Stimulated activated naive CD4-positive, alpha-beta T cell treated with Interleukin-2 at 50 U/mL for 16 hours (primary cell): ENCODE results near the gene TNFSF10.

Source experiments
- DNase-seq: peaks from one replicate; lab custom pipeline; 2025; lab: John Stamatoyannopoulos, UW

TNFSF10 gene

DNA sequence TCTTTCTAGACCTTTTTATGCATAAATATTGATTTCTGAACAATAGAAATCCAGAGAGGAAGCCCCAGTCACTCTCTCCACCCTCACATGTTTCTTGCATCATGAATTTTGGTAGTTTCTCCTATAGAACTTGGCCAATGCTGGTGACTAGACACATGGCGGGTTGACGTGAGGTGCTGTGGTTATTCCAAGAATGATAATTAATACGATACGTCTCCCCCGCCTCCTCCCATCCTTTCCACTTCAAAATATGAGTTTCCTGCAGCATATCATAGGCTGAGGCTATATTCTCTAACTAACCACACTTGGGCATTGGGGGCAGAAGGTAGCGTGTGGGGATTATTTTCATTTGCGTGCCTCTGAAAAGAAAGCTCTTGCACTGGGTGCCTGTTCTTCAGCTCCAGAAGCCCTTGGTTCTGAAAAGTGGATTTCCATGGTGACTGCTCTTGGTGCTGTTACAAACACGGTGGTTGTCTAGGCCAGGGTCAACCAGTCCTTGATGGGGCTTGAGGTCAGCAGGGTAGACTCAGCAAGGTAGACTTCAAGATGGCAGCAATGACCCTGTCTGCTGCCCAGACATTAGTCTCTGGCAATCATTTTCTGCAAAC lies 5.3 kb downstream of the TNFSF10 start:
- DNase-seq, result peak; percentile 74

DNA sequence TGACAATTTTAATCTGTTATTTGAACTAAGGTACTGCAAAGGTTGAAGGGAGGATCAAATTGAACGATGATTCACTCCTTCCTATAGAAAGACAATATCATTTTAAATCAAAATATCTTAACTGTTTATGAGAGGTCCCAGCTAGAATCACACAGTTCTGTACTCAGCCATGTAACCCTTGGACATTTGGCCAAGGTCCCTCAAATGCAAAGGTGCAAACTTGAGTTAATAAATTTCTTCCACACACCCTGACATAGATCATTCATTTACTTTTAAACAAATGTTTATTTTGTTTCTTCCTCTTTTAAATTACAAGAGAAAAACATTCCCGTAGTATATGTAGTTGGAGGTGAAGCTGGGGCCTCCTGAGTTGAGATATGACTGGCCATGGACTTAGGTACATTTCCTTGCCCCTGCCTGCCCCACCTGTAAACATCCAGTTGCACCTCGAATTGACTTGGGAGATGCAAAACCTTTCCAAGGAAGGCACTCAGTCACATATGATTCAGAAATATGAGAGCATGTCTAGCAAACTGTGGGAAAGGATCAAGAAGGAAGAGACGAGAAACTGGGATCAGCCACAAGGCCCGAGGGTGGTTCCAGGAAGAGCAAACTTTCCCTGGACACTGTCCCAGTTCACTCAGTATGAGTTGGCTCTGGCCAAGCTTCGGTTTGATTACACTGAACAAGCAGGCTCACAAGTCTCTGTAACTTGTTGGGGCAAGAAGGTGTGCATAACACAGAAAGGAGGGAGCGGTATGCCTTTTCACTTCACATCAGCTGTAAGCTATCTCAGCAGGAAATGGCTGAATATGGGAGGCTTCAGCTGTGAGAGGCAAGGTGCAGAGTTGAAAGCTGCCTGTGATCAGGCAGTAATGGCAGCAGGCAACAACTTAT lies 6.7 kb downstream of the TNFSF10 start:
- DNase-seq, result no peak

DNA sequence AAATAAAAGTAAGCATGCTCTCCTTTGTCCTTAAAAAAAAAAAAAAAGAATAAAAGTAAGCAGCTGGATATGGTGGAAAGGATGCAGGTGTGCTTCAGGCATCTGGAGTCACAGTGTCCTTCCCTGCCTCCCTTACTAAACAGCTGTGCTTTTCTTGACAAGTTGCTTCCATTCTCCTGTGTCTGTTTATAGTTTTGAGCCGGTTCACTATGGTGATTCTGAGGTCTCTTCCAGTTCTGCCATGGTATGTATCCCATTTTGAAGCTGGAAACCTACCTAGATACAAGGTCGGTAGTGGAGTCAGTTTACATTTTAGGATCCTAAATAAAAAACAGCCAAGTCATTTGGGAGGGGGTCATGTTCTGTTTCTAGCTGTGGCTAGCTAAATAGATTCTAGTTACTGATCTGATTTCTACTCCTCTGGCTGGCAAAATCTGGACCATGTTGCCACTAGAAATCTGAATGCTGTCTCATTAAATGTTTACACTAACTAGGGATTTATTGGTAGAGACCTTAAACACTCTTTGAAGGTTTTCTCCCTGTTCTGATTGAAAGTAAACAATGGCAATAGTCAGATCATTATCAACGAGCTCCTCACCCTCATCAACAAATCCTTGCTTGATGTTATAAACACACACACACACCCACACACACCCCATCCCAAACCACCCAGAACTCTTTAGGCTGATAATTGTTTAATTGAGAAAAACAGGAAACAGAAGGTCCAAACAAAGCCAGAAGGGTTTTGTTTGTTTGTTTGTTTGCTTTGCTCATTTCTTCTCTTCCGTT lies 7.9 kb downstream of the TNFSF10 start:
- DNase-seq, result no peak

DNA sequence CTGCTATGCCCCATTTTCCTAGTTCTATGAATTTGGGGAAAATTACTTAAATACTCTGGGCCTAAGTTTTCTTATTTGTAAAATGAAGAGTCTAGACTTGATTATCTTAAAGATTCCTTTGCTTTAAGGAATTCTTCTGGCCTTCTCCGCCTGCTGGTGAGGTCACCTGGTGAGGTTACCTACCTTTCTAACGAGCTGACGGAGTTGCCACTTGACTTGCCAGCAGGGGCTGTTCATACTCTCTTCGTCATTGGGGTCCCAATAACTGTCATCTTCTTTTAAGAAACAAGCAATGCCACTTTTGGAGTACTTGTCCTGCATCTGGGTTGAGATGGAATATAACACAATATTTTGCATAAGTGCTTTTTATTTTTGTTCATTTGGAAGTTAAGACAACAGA lies 8.6 kb downstream of the TNFSF10 start:
- no peak for DNase-seq

DNA sequence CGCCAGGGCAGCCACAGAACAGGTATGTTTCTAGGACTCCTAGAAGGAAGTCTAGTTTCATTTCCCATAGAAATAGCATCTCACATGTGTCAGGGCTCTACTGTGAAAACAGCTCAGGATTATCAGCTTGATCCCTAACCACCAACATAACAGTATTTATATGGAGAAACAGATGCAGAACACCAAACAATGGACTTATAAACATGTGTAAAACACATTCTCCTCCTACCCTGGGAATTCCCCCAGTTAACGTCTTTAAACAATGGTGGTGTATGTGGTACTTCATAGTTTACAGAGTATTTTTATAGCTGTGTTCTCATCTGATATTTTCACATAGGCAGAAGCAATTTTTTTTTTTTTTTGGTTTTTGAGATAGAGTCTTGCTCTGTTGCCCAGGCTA lies 9.7 kb downstream of the TNFSF10 start:
- no peak for DNase-seq

DNA sequence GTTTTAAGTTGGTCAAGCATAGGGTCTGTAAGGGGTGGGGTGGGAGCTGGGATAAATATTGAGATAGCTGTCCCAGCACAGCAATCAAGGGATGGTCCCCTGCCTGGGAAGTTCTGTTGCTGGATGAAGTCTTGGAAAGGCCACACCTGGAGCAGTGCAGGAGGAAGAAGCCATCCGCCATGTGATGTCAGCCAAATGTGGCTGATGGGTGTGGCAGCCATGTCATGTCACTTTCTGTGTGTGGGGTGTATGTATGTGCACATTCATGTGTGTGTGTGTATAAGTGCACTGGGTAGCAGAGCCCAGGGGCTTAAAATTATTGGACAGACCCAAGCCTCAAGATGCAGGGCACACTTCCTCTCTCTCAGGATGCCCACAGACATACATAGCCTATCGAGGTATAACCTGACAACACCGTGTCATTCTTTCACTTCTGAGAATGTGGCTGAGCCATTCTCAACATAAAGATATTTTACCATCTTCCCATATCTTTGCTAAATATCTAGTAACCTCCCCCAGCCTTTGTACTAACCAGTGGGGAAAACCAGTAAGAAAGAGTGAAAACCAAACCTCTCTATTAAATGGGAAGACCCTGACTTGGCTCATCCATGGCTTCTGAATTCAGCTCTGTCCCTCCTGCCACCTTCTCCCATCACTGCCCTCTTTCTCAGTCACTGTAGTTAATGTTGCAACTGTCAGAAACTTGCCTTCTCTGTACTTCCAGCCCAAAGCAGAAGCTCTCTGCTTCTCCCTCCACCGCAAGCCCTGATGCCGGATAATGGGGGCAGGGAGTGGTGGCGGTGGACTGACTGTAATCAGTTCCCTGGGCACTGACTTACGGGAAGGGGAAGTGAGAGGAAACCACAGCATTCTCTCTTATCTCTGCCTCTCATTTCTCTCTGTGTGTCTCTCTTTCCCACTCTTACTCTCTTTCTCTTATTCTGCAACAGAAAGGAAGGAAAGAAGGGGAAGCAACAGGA lies 11.2 kb downstream of the TNFSF10 start:
- peak; percentile 61 for DNase-seq

DNA sequence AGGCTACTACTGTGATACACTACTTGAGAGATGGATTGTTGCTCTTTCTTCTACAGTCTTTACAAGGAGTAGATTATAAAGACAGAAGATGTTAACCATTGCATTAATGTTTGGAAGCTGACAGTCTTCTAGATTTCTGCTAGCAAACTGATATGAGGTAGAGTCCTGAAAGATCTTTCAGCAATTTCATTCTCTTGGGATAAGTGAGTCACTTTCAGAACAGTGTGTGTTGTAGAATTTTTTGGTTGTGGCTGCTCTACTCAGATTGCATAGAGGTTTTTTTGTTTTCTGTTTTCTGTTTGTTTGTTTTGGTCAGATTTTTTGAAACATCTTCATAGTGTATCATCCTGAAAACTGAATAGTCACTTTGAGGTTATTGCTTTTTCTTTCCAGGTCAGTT lies 17.1 kb downstream of the TNFSF10 start:
- DNase-seq, result no peak

DNA sequence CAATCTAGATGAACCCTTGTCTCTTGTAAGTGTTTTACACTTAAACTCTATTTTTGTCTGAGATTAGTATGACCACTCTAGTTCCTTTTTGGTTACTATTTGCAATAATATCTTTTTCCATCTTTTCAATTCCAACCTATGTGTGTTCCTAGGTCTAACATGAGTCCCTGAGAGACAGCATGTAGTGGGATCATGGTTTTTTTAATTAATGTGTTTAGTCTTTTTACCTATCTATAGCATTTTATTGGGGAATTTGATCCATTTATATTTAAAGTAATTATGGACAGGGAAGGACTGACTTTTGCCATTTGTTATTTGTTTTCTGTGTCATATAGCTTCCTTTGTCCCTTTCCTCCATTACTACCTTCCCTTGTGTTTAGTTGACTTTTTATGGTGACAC lies 21.7 kb downstream of the TNFSF10 start:
- DNase-seq, result no peak

DNA sequence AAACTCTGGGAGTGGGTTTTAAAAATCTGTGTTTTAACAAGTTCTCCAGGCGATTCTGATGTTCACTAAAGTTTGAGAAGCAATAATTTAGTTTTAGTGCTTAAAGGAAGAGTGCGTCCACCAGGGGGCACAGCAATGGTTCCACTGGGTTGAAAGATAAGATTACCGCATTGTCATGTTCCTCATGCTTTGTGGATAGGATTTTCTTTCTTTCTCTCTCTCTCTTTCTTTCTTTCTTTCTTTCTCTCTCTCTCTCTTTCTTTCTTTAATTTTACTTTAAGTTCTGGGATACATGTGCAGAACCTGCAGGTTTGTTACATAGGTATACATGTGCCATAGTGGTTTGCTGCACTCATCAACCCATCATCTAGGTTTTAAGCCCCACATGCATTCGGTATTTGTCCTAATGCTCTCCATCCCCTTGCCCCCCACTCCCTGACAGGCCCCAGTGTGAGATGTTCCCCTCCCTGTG lies 33.0 kb downstream of the TNFSF10 start:
- peak; percentile 65 for DNase-seq

DNA sequence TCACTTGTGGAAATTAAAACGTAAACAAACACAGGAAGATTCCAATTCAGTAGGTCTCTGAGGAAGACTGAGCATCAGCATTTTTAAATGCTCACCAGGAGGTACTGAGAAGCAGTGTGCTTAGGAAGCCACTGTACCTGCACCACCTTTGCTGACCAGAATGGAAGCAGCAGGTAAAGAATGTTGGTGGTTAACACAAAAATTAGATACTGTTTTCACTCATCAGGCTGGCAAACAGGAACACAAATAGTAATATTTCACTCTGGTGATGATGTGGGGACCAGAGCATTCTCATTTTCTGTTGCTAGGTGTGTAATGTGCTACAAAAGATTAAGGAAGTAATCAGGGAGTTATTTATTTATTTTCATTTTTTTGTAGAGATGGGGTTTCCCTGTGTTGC lies 45.1 kb downstream of the TNFSF10 start:
- no peak for DNase-seq

DNA sequence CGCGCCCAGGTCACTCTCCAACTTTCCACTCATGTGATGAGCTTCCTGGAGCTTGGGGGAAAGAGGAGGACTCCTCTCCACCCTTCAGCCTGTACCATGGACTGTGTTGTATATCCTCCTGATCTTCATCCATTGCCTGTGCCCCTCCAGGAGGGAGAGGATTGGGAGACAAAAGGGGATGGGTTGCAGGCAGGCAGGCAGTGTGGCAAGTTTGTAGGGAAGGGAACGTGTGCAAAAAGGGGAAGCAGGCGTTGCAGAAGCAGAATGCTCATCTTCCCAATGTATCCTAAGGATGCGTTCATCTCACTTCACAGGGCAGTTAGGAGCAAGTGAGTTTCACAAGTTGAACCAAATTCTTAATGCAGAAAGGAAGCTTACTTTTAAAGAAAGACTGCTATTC lies 46.9 kb downstream of the TNFSF10 start:
- DNase-seq, result no peak

DNA sequence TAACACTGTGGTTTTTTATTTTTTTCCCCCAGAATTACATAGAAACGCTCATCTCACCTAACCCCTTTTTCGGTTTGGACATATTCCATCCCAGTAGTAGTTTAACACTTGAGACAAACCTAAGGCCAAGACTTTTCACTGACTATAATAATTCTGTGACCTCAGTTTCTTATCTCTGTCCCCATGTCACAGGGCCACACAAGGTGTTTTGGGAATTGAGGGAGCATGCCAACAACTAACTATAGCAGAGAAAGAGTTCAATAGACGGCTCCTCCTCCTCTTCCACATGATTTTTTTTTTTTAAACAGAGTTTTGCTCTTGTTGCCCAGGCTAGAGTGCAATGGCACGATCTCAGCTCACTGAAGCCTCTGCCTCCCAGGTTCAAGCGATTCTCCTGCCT lies 47.5 kb downstream of the TNFSF10 start:
- DNase-seq, result no peak

DNA sequence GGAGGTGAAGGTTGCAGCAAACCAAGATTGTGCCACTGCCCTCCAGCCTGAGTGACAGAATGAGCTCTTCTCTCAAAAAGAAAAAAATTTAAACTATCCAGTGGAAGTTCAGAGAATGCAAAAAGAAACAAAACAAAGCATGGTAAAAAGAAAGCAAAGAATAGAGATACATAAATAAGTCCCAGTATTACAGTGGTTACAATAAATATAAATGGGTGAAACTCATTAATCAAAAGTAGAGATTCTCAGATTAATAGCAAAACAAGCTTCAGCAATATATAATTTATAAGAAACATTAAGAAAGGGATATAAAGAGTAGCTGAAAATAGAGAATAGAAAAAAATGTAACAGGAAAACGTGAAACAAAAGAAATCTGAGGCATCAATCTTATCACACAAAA lies 51.3 kb downstream of the TNFSF10 start:
- no peak for DNase-seq

DNA sequence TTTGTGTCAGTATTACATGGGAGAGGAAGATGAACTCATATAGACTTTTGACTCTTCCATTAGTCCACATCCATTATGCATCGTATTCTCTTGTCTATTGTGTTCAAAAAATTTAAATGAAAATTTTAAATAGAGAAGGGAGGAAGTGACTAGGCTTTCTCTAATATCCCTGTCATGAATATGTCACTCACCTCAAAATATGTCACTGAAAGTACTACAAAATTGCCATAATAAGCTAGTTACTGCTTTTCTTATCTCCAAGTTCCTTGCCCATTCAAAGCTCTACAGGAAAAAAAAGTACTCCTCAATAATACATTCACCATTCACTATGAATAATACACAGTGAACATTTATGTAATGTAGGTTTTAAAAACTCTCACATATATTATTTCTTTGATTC lies 52.6 kb downstream of the TNFSF10 start:
- no peak for DNase-seq

DNA sequence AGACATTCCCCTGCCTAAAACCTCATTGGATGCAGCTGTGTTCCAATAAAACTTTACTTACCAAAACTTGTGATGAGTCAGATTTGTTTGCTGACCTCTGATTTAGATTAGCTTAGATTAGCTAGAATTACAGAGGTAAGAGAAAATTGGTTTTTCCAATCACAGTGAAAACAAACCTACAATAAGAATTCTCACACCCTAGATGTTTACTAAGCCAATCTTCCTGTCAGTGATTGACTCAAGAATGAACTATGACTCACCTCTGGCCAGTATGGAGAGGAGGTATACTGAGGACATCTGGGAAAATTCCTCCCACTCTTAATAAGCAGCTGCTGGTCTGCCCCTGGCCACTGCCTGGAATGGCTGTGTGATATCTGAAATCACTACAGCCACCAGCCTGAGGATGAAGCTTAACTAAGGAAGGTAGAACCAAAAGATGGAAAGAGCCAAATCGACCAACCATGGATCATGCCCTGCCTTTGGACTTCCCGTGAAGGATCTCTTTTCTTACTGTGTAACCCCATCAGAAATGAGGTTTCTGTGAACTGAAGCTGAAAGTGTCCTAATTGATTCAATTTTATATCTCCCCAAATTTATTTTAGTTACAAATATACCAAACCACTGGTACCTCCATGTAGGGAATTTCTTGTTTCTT lies 55.9 kb downstream of the TNFSF10 start:
- DNase-seq, result no peak

DNA sequence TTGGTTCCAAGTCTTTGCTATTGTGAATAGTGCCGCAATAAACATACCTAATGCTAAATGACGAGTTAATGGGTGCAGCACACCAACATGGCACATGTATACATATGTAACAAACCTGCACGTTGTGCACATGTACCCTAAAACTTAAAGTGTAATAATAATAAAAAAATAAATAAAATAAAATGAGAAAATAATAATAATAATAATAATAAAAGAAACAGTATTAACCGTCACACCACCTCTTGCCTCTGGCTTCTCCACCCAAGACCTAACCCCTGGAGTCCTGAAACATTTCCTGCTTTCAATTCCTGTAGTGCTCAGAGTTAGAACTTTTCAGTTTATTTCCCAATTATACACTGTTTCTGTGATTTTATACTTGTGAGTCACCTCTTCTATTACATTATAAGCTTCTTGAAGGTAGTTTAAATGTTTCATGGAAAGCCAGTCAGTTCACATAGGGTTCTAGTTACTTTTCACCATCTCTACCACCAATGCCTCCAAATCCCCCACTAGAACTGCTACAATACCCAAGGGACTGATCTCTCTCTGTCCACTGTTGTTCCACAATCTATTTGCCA lies 56.6 kb downstream of the TNFSF10 start:
- no peak for DNase-seq

DNA sequence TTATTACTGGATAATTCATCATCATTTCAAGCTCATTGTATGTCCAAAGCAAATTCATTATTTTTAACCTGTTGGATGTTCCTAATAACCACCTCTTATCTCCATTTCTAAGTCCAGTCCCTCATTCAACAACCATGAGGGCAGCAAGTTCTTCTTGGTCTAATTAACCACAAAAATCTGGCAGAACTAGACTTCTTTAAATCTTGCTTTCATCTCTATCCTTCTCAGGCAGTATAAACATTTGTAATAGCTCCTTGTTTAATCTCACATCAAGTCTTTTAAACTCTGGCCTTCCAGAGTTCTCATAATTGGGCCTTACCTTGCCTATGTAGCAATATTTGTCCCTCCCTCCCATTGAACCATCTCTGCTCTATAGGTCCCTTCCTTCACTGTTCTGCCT lies 57.9 kb downstream of the TNFSF10 start:
- no peak for DNase-seq

DNA sequence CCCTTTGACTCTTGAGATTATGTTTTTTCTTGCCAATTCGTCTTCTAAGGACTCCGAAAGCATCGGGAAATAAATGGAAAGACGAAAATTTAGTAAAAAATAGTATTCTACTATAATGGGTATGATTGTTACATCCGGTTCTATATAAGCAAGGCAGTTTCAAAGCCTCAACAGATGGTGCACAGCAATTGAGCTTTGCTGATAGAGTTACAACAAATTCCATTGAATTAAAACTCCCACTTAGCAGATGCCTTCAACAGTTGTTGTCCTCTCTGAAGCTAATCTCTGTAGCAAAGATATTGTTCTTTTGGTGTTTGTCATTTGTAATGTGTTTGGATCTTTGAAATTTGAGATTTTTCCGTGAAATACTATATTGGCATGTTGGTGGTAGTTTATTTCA lies 58.9 kb downstream of the TNFSF10 start:
- DNase-seq, result no peak

DNA sequence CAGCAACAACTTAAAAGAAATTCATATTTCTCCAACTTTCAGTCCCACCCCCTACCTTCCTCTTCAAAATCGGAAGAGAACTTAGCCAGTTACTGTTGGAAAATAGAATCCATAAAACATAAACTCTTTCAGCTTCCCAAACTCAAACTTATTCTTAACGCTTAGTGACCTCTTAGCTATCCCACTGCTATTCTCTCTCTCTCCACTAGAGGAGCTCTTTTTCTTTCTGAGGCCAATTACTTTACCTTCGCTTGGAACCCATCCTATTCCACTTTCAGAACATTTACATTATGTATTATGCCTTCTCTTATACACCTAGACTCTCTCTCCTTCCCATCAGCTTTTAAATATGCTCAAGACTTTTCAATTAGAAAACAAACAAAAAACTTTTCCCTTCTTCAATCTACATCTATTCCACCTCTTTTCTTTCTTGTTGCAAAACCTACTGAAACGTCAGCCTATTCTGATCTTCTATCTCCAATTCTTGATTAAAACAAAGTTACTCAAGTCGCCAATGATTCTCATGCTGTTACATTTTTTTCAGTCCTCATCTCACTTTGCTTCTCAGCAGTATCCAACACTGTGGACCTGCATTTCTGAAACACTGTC lies 61.6 kb downstream of the TNFSF10 start:
- DNase-seq, result no peak

DNA sequence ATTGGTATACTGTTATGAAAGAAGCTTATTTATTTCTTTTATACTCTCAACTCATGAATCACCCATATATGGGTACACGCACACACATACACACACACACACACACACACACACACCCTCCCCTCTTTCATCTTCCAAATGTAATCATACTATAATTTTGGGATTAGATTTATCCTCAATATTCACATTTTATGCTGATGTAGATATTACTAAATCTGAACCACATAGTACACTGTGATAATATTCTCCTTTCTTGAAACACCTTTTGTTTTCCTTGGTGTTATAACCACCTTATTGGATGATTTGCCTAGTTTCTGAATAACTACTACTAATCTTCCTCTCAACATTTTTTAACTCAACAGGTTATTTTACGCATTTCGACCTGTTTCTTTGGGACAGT lies 66.8 kb downstream of the TNFSF10 start:
- DNase-seq, result no peak
